Activated naive CD8-positive, alpha-beta T cell treated with anti-CD3 and anti-CD28 coated beads, Interleukin-2, amount 50 U/mL, for 24 hours (primary cell): ENCODE results near the gene SLC7A5.

Experiments used
- ATAC-seq: fragments of 150-1000 bp; cut with Tn5 transposase; one replicate; pipeline ENCODE4 v1.10.0; 2021
- DNase-seq: peaks from one replicate; pipeline ENCODE4 v3.0.0; 2021
- H3K27ac Mint-ChIP-seq: one replicate; pipeline ENCODE4 v1.8.0; 2021; ENCODE audit warnings: mild to moderate bottlenecking, mixed read lengths
- H3K27me3 Mint-ChIP-seq: one replicate; pipeline ENCODE4 v1.8.0; 2021; ENCODE audit warnings: mixed read lengths
- H3K36me3 Mint-ChIP-seq: one replicate; pipeline ENCODE4 v1.8.0; 2021; ENCODE audit warnings: low read depth, mixed read lengths
- H3K4me1 Mint-ChIP-seq: one replicate; pipeline ENCODE4 v1.8.0; 2021; ENCODE audit warnings: mixed read lengths
- H3K4me3 Mint-ChIP-seq: one replicate; pipeline ENCODE4 v1.8.0; 2021; ENCODE audit warnings: mild to moderate bottlenecking, moderate library complexity, mixed read lengths
- H3K9me3 Mint-ChIP-seq: one replicate; pipeline ENCODE4 v1.8.0; 2021; ENCODE audit warnings: mixed read lengths

Gene SLC7A5

GRCh38 chr16:87839542-87840270 is 29.6 kb downstream of the SLC7A5 start:
- H3K36me3 Mint-ChIP-seq = peaks cover 53% of the 10 kb centered on the region
- DNase-seq (no peak), ATAC-seq (no peak)
- H3K9me3 Mint-ChIP-seq = no peaks in the 10 kb centered on the region
- no peaks in the 10 kb centered on the region for H3K27me3 Mint-ChIP-seq
- peaks cover 13% of the 10 kb centered on the region for H3K4me1 Mint-ChIP-seq
- no peak overlapping the region for H3K27ac Mint-ChIP-seq
- no peak overlapping the region for H3K4me3 Mint-ChIP-seq

GRCh38 chr16:87838643-87839541 is 30.4 kb downstream of the SLC7A5 start:
- no peak overlapping the region for H3K4me3 Mint-ChIP-seq
- peaks cover 60% of the 10 kb centered on the region for H3K36me3 Mint-ChIP-seq
- H3K27ac Mint-ChIP-seq = no peak overlapping the region
- no peaks in the 10 kb centered on the region for H3K27me3 Mint-ChIP-seq
- no peaks in the 10 kb centered on the region for H3K9me3 Mint-ChIP-seq
- no peak for DNase-seq
- no peak for ATAC-seq
- peaks cover 13% of the 10 kb centered on the region for H3K4me1 Mint-ChIP-seq

DNA sequence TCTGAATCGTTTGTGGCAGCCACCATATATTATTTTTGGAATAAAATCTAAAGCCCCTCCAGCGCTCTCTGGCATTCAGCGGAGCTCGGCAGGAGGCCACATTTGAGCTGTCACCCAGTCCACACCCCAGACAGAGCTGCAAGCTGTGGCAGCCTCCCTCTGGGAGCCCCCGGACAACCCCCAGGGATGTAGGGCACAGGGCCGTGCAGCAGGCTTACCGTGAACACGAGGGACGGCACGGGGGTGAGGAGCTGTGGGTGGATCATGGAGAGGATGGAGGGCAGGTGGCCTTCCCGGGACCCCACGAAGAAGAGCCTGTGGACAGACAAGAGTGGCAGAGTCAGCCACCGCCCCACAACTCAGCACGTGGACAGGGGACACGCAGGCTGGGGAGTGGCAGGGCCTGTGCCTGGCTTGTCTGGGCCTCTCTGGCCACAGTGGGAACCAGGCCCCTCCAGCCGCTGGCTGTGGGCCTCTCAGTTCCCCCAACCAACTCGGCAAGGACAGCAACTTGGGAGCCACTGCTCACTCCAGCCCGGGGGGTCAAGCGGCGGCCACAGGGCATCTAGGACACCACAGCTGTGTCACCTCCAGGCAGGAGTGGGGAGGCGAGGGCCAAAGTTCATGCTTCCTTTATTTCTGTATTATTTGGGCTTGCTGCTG is 31.5 kb downstream of the SLC7A5 start:
- Mint-ChIP-seq H3K27ac (no peak overlapping the region), H3K27me3 (no peaks in the 10 kb centered on the region), H3K9me3 (no peaks in the 10 kb centered on the region), H3K4me1 (peaks cover 7% of the 10 kb centered on the region), H3K4me3 (no peak overlapping the region), H3K36me3 (peaks cover 54% of the 10 kb centered on the region)
- DNase-seq = no peak
- no peak for ATAC-seq

DNA sequence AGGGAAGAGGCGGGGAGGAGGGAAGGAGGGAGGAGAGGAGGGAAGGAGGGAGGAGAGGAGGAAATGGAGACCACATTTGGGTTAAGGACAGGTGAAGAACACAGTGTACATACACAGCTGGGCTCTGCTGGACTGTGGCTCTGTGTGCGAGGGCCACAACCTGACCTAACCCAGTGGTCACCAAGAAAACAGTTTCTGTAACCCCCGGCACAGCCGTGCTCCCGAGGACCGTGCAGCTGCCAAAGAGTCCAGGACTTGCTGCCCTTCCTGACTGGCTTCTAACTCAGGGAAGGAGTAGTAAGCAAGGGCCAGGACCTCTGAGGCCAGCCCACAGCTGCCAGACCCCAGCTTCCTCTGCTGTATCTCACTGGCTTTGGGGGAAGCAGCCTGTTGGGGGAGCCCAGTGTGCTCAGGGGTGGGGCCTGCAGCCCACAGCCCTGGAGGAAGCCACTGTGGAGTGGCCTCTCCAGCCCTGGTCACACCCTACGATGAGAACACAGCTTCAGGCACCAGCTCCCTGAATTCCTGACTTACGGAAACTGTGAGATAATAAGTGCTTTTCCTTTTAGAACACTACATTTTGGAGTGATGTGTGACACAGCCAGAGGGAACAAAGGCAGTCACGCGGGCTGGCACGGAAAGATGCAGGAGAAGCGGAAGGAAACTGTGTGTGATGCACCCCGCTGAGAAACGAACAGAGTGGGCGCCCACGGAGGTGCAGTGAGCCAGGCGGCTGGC is 32.3 kb downstream of the SLC7A5 start:
- H3K4me1 Mint-ChIP-seq = peaks cover 5% of the 10 kb centered on the region
- no peak overlapping the region for H3K4me3 Mint-ChIP-seq
- no peaks in the 10 kb centered on the region for H3K27me3 Mint-ChIP-seq
- ATAC-seq = no peak
- H3K27ac Mint-ChIP-seq = peak overlapping the region; percentile 39
- no peaks in the 10 kb centered on the region for H3K9me3 Mint-ChIP-seq
- H3K36me3 Mint-ChIP-seq = peaks cover 50% of the 10 kb centered on the region
- no peak for DNase-seq

DNA sequence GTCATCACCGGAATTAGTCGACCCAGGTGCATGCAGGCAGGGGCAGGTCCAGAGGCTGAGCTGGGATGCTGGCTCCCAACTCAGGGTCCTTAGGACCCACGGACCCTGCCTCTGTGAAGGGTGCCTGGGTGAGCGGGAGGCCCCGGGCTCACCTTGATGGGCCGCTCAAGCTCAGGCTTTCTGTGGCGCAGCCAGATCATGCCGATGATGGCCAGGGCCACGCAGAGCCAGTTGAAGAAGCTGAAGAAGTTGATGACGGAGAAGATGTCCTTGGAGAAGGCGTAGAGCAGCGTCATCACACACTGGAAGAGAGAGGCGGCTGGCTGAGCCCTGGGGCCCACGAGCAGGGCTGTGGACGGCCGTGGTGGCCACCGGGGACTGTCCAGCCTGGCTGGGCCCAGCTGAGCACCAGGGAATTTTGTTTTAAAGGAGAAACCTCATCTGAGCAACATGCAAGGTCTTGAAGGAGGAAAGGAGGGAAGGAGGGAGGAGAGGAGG is 32.9 kb downstream of the SLC7A5 start:
- H3K27ac Mint-ChIP-seq = peak overlapping the region; percentile 18

GRCh38 chr16:87835882-87836331 is 33.4 kb downstream of the SLC7A5 start:
- H3K36me3 Mint-ChIP-seq = peaks cover 50% of the 10 kb centered on the region
- DNase-seq = no peak

More for the DNA sequence above, 32.9 kb downstream of the SLC7A5 start:
- Mint-ChIP-seq H3K27me3 (no peaks in the 10 kb centered on the region), H3K36me3 (peaks cover 48% of the 10 kb centered on the region), H3K4me1 (peaks cover 5% of the 10 kb centered on the region), H3K9me3 (no peaks in the 10 kb centered on the region), H3K4me3 (no peak overlapping the region)
- no peak for DNase-seq
- no peak for ATAC-seq

DNA sequence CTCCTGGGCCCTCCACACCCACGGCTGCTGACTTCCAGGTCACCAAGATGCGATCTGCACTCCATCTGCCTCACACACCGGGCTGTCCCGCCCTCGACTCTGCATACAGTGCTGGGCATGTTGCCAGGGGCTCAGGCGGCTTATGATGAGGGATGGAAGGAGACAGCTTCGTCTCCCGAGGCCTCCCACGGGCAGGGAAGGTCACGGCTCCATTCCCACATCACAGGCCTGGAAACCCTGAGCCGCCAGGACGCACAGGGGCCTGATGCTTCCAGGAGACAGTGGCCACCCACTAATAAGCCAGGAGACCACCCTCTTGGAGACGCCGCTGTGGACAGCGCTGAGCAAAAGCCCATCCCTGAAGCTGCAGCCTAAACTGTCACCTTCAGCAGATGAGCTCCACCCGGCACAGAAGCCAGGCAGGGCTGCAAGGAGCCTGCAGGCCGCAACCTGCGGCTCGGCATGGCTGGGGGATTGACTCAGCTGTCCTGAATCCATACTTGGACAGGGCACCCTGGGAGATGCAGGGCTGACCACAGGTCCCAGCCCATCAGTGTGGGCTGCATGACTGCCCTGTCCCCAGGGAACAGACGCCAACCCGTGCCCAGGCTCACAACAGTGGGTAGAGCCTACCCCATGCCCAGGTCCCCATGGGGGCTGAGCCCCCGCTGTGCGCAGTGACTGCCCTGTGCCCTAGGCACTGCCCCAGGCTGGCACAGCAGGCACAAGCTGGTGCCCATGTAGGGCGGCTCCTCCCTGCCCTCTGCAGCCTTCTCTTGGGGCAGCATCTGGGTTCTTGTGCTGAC is 34.4 kb downstream of the SLC7A5 start:
- H3K27ac Mint-ChIP-seq = no peak overlapping the region
- H3K36me3 Mint-ChIP-seq = peaks cover 57% of the 10 kb centered on the region
- H3K9me3 Mint-ChIP-seq = no peaks in the 10 kb centered on the region
- DNase-seq = no peak
- H3K4me3 Mint-ChIP-seq = peak overlapping the region; percentile 14
- ATAC-seq = no peak
- no peaks in the 10 kb centered on the region for H3K27me3 Mint-ChIP-seq
- peaks cover 13% of the 10 kb centered on the region for H3K4me1 Mint-ChIP-seq

More at GRCh38 chr16:87835882-87836331, 33.4 kb downstream of the SLC7A5 start:
- no peak for ATAC-seq
- no peak overlapping the region for H3K4me3 Mint-ChIP-seq
- H3K27me3 Mint-ChIP-seq = no peaks in the 10 kb centered on the region
- H3K27ac Mint-ChIP-seq = peak overlapping the region; percentile 18
- no peaks in the 10 kb centered on the region for H3K9me3 Mint-ChIP-seq
- H3K4me1 Mint-ChIP-seq = peaks cover 5% of the 10 kb centered on the region

DNA sequence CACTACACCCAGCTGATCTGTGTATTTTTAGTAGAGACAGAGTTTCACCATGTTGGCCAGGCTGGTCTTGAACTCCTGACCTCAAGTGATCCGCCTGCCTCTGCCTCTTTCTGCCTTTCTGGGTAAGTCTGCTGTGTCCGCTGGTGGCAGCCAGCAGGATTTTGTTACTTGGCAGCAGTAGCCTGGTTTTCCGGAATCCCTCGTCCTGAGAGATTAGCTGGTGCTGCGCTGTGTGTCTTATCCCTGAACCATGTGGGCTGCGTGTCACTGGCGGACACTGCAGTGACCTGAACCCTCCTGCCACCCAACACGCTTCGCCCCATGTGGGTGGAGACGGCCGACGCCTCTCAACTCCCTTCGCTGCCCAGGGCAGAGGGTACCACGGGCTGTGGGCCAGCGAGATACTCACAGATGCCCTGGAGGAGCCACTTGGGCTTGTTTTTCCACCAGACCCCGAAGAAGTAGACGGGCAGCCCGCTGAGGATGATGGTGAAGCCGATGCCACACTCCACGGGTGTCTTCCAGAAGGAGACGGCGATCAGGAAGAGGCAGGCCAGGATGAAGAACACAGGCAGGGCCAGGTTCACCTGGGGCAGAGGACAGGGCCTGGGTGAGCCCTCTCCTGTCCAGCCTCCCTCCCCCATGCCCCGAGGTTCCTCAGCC is 35.2 kb downstream of the SLC7A5 start:
- no peaks in the 10 kb centered on the region for H3K27me3 Mint-ChIP-seq
- H3K9me3 Mint-ChIP-seq = no peaks in the 10 kb centered on the region
- H3K27ac Mint-ChIP-seq = peak overlapping the region; percentile 75
- DNase-seq (no peak), ATAC-seq (no peak)
- H3K36me3 Mint-ChIP-seq = peaks cover 52% of the 10 kb centered on the region
- H3K4me1 Mint-ChIP-seq = peaks cover 14% of the 10 kb centered on the region
- H3K4me3 Mint-ChIP-seq = peak overlapping the region; percentile 14

GRCh38 chr16:87833548-87833947 is 35.8 kb downstream of the SLC7A5 start:
- H3K4me3 Mint-ChIP-seq = no peak overlapping the region
- peaks cover 14% of the 10 kb centered on the region for H3K4me1 Mint-ChIP-seq
- no peaks in the 10 kb centered on the region for H3K27me3 Mint-ChIP-seq
- no peak for DNase-seq
- H3K36me3 Mint-ChIP-seq = peaks cover 51% of the 10 kb centered on the region
- peak overlapping the region; percentile 75 for H3K27ac Mint-ChIP-seq
- ATAC-seq = no peak
- H3K9me3 Mint-ChIP-seq = no peaks in the 10 kb centered on the region

GRCh38 chr16:87832741-87833502 is 36.4 kb downstream of the SLC7A5 start:
- Mint-ChIP-seq H3K27ac (no peak overlapping the region), H3K4me1 (peaks cover 17% of the 10 kb centered on the region), H3K27me3 (no peaks in the 10 kb centered on the region), H3K4me3 (no peak overlapping the region), H3K36me3 (peaks cover 46% of the 10 kb centered on the region), H3K9me3 (no peaks in the 10 kb centered on the region)
- DNase-seq = no peak
- ATAC-seq = no peak

DNA sequence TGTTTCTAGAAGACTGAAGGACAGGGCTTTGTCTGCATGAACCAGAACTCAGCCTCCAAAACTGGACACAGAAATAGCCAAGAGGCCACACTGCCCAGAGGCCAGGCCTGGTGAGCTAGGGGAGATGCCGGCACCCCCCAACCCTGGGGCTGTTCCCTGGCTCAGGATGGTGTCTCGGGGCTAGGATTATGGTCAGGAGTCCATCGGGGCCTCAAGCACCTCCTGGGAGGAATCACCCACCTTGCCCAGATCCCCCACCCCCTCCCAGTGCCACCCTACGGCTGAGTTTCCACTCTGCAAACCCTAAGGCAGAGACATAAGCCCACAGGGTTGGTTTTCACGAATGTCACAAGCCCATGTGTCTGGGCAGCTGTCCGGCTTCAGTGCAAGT is 37.2 kb downstream of the SLC7A5 start:
- H3K9me3 Mint-ChIP-seq = no peaks in the 10 kb centered on the region
- no peaks in the 10 kb centered on the region for H3K27me3 Mint-ChIP-seq
- ATAC-seq = no peak
- H3K4me3 Mint-ChIP-seq = peak overlapping the region; percentile 45
- DNase-seq = no peak
- H3K27ac Mint-ChIP-seq = no peak overlapping the region
- H3K36me3 Mint-ChIP-seq = peaks cover 42% of the 10 kb centered on the region
- peaks cover 18% of the 10 kb centered on the region for H3K4me1 Mint-ChIP-seq

GRCh38 chr16:87831421-87832136 is 37.7 kb downstream of the SLC7A5 start:
- Mint-ChIP-seq H3K4me3 (peak overlapping the region; percentile 45), H3K9me3 (no peaks in the 10 kb centered on the region), H3K27me3 (no peaks in the 10 kb centered on the region), H3K36me3 (peaks cover 41% of the 10 kb centered on the region), H3K4me1 (peaks cover 18% of the 10 kb centered on the region), H3K27ac (peak overlapping the region; percentile 69)
- ATAC-seq (peak; percentile 2), DNase-seq (no peak)
